C4-2B (cell line): Measurements from ENCODE around the gene TMEM167B.
A peak's percentile ranks its signal among the peaks of the same experiment; 100 is the strongest.

Source experiments
- ZFX ChIP-seq: fragments of 450-650 bp; IDR thresholded peaks from 2 replicates; pipeline ENCODE4 v1.6.1; 2017
- TF ChIP-seq, protein P1 (sequence below): fragments of 450-650 bp; conservative IDR thresholded peaks from 2 replicates; pipeline ENCODE4 v1.5.1; 2017; ENCODE audit warnings: mild to moderate bottlenecking

GRCh38 chr1:109090196-109091077 is at the start of gene TMEM167B:
- TF ChIP-seq, protein P1, sequence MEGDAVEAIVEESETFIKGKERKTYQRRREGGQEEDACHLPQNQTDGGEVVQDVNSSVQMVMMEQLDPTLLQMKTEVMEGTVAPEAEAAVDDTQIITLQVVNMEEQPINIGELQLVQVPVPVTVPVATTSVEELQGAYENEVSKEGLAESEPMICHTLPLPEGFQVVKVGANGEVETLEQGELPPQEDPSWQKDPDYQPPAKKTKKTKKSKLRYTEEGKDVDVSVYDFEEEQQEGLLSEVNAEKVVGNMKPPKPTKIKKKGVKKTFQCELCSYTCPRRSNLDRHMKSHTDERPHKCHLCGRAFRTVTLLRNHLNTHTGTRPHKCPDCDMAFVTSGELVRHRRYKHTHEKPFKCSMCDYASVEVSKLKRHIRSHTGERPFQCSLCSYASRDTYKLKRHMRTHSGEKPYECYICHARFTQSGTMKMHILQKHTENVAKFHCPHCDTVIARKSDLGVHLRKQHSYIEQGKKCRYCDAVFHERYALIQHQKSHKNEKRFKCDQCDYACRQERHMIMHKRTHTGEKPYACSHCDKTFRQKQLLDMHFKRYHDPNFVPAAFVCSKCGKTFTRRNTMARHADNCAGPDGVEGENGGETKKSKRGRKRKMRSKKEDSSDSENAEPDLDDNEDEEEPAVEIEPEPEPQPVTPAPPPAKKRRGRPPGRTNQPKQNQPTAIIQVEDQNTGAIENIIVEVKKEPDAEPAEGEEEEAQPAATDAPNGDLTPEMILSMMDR: no peak
- peak; percentile 45 for TF ChIP-seq ZFX
